BJ (cell line): Measurements from ENCODE around the gene CNTN5. TPM values are rescaled to one million over a fixed set of nuclear protein-coding genes. Genes with fewer than 3 reads are reported as not detected.

Experiments used
- CTCF ChIA-PET: fragments of 350-600 bp; formaldehyde crosslinking; extraction: SDS; loops from one replicate; lab custom pipeline; 2021; ENCODE audit warnings: antibody characterized with exemption, inconsistent platforms; lab: Yijun Ruan, JAX
- POLR2A ChIA-PET: fragments of 300-600 bp; sonication (Branson Sonifier 250); formaldehyde crosslinking; extraction: SDS; loops from one replicate; lab custom pipeline; 2021; ENCODE audit warnings: antibody characterized with exemption; lab: Charles Lee
- DNase-seq: peaks from one replicate; pipeline ENCODE4 v3.0.0-alpha.2; 2011; ENCODE audit warnings: low read depth
- H3K27me3 ChIP-seq: 2 replicates; pipeline ENCODE4 v1.6.0; 2011; ENCODE audit warnings: low read length; ENCODE audit not compliant: control insufficient read depth, insufficient read depth
- H3K36me3 ChIP-seq: 2 replicates; pipeline ENCODE4 v1.5.1; 2011; ENCODE audit warnings: low read length; ENCODE audit not compliant: control insufficient read depth, insufficient read depth
- H3K4me3 ChIP-seq: 2 replicates; pipeline ENCODE4 v1.5.1; 2011; ENCODE audit warnings: low read depth, mild to moderate bottlenecking, control low read depth, low read length
- CTCF ChIP-seq: IDR thresholded peaks from 2 replicates; pipeline ENCODE4 v1.5.1; 2011; ENCODE audit warnings: low read depth, mild to moderate bottlenecking, control low read depth, inconsistent platforms, low read length, moderate library complexity; ENCODE audit not compliant: insufficient read depth
- polyA plus RNA-seq: library from polyadenylated mRNA; depleted of rRNA; stranded (reverse); fragments of >200 nt; gene quantifications from 2 replicates; pipeline ENCODE4 v1.2.3, GENCODE V29; 2011

CNTN5 gene
- polyA plus RNA-seq, 1 experiment = not detected

- POLR2A ChIA-PET = no interaction called here
- no peak overlapping the region for H3K4me3 ChIP-seq
- H3K36me3 ChIP-seq = no peaks in the 10 kb centered on the region
- no peak for TF ChIP-seq CTCF
- H3K27me3 ChIP-seq = no peaks in the 10 kb centered on the region
- CTCF ChIA-PET = no interaction called here
- DNase-seq = no peak
These were observed 156.7 kb downstream of the CNTN5 start for GRCh38 chr11:99177446-99177845.

- ChIA-PET POLR2A (no interaction called here), CTCF (no interaction called here)
- H3K4me3 ChIP-seq = no peak overlapping the region
- TF ChIP-seq CTCF = no peak
- H3K27me3 ChIP-seq = no peaks in the 10 kb centered on the region
- no peaks in the 10 kb centered on the region for H3K36me3 ChIP-seq
- no peak for DNase-seq
These were observed 163.4 kb downstream of the CNTN5 start for GRCh38 chr11:99184146-99184545.

GRCh38 chr11:99188221-99188620 is 167.5 kb downstream of the CNTN5 start:
- H3K36me3 ChIP-seq = no peaks in the 10 kb centered on the region
- no peaks in the 10 kb centered on the region for H3K27me3 ChIP-seq
- H3K4me3 ChIP-seq = no peak overlapping the region
- no peak for DNase-seq
- TF ChIP-seq CTCF = no peak
- POLR2A ChIA-PET = no interaction called here
- CTCF ChIA-PET = no interaction called here

- no peak for TF ChIP-seq CTCF
- POLR2A ChIA-PET = no interaction called here
- no peak overlapping the region for H3K4me3 ChIP-seq
- CTCF ChIA-PET = no interaction called here
- DNase-seq = no peak
- no peaks in the 10 kb centered on the region for H3K27me3 ChIP-seq
- H3K36me3 ChIP-seq = no peaks in the 10 kb centered on the region
These were observed 172.0 kb downstream of the CNTN5 start for GRCh38 chr11:99192716-99193115.

- H3K4me3 ChIP-seq = no peak overlapping the region
- DNase-seq = no peak
- TF ChIP-seq CTCF = no peak
- ChIA-PET CTCF (no interaction called here), POLR2A (no interaction called here)
- H3K27me3 ChIP-seq = no peaks in the 10 kb centered on the region
- no peaks in the 10 kb centered on the region for H3K36me3 ChIP-seq
These were observed 176.7 kb downstream of the CNTN5 start for GRCh38 chr11:99197477-99197876.
